A549 (cell line): Measurements from ENCODE around the gene TBC1D22A.

Source experiments
- CBX8 ChIP-seq: fragments of 200-600 bp; sonication (generic); IDR thresholded peaks from 2 replicates; pipeline ENCODE4 v1.6.1; 2016
- CTCF ChIP-seq: fragments of >200 bp; sonication (Bioruptor Twin); formaldehyde crosslinking; IDR thresholded peaks from 3 replicates; pipeline ENCODE4 v1.5.1; 2016
- ELK1 ChIP-seq: fragments of 150-350 bp; IDR thresholded peaks from 2 replicates; pipeline ENCODE4 v1.6.1; 2014; ENCODE audit warnings: low read depth, mild to moderate bottlenecking, low read length
- HDAC2 ChIP-seq: fragments of 200-600 bp; sonication (generic); IDR thresholded peaks from 2 replicates; pipeline ENCODE4 v1.6.1; 2016
- JUN ChIP-seq, 2 experiments: fragments of >200 bp; sonication (Bioruptor Twin); formaldehyde crosslinking; IDR thresholded peaks; 2 replicates in 1 of 2; 3 replicates in 1 of 2; pipeline ENCODE4 v1.6.1; 2016 to 2017
- JUNB ChIP-seq: fragments of >200 bp; sonication (Bioruptor Twin); formaldehyde crosslinking; IDR thresholded peaks from 2 replicates; pipeline ENCODE4 v1.6.1; 2016
- NFE2L2 ChIP-seq: fragments of 150-350 bp; conservative IDR thresholded peaks from 2 replicates; pipeline ENCODE4 v1.6.1; 2014; ENCODE audit warnings: low read length
- RFX5 ChIP-seq: fragments of 450-650 bp; IDR thresholded peaks from 2 replicates; pipeline ENCODE4 v1.7.1; 2014; ENCODE audit warnings: antibody characterized with exemption, mild to moderate bottlenecking, moderate library complexity
- SMC3 ChIP-seq: fragments of >200 bp; sonication (Bioruptor Twin); formaldehyde crosslinking; IDR thresholded peaks from 3 replicates; pipeline ENCODE4 v1.6.1; 2018; ENCODE audit warnings: inconsistent platforms

- TF ChIP-seq JUN (IDR thresholded peaks at IDR 0.05) (no peak), RFX5 (no peak), NFE2L2 (no peak), CTCF (no peak), SMC3 (no peak), HDAC2 (no peak), JUNB (no peak), ELK1 (no peak), CBX8 (no peak)
Measured at GRCh38 chr22:47135338-47135737, 372.9 kb downstream of the TBC1D22A start.
